PC-9 (cell line): Measurements from ENCODE around the gene CHD5. TPM values are rescaled to one million over a fixed set of nuclear protein-coding genes. Genes with fewer than 3 reads are reported as not detected.

Source experiments
- BruUV-seq: library from RNA; stranded (reverse); fragments of 400-500 nt; replicated peaks from 2 replicates; lab custom pipeline; 2021; lab: Mats Ljungman, UMichigan
- CTCF ChIA-PET: fragments of 300-600 bp; sonication (Branson Sonifier 250); formaldehyde crosslinking; loops from one replicate; lab custom pipeline; 2022; ENCODE audit warnings: antibody characterized with exemption; lab: Charles Lee
- POLR2A ChIA-PET: fragments of 300-600 bp; sonication (Branson Sonifier 250); formaldehyde crosslinking; loops from one replicate; lab custom pipeline; 2022; ENCODE audit warnings: antibody characterized with exemption; ENCODE audit not compliant: unreplicated experiment; lab: Charles Lee
- DNase-seq, 2 experiments: peaks; one replicate each; pipeline versions ENCODE4 v3.0.0 to v3.0.0-alpha.2; 2015 to 2022; ENCODE audit warnings: mixed read lengths in 1 of 2
- H2AFZ ChIP-seq: fragments of 200-600 bp; sonication (generic); 2 replicates; pipeline ENCODE4 v1.8.1; 2017; ENCODE audit warnings: antibody characterized with exemption
- H3F3A ChIP-seq: fragments of 200-600 bp; sonication (generic); 2 replicates; pipeline ENCODE4 v1.8.1; 2017; ENCODE audit warnings: antibody characterized with exemption, mild to moderate bottlenecking, low read depth; ENCODE audit not compliant: insufficient read depth
- H3K27ac ChIP-seq: fragments of 200-600 bp; sonication (generic); 2 replicates; pipeline ENCODE4 v1.6.1; 2016; ENCODE audit warnings: mixed run types
- H3K27me3 ChIP-seq: fragments of 200-600 bp; sonication (generic); 2 replicates; pipeline ENCODE4 v1.6.1; 2016; ENCODE audit warnings: low read depth, mixed run types; ENCODE audit not compliant: insufficient read depth
- H3K36me3 ChIP-seq: fragments of 200-600 bp; sonication (generic); 2 replicates; pipeline ENCODE4 v1.6.1; 2016; ENCODE audit warnings: low read depth, mixed run types
- H3K4me1 ChIP-seq: fragments of 200-600 bp; sonication (generic); replicated peaks from 2 replicates; pipeline ENCODE4 v1.6.1; 2016; ENCODE audit warnings: mixed run types; ENCODE audit not compliant: insufficient read depth
- H3K4me2 ChIP-seq: fragments of 200-600 bp; sonication (generic); 2 replicates; pipeline ENCODE4 v1.6.1; 2017; ENCODE audit warnings: mixed run types
- H3K4me3 ChIP-seq: fragments of 200-600 bp; sonication (generic); 2 replicates; pipeline ENCODE4 v1.6.1; 2016; ENCODE audit warnings: mixed run types
- H3K79me2 ChIP-seq: fragments of 200-600 bp; sonication (generic); 2 replicates; pipeline ENCODE4 v1.6.1; 2017; ENCODE audit warnings: low read depth, mixed run types
- H3K9me2 ChIP-seq: fragments of 200-600 bp; sonication (generic); 2 replicates; pipeline ENCODE4 v1.8.1; 2017; ENCODE audit warnings: mild to moderate bottlenecking; ENCODE audit not compliant: insufficient read depth
- H3K9me3 ChIP-seq: fragments of 200-600 bp; sonication (generic); 2 replicates; pipeline ENCODE4 v1.8.1; 2016; ENCODE audit warnings: low read depth; ENCODE audit not compliant: insufficient read depth
- H4K20me1 ChIP-seq: fragments of 200-600 bp; sonication (generic); 2 replicates; pipeline ENCODE4 v1.8.1; 2017; ENCODE audit not compliant: insufficient read depth
- EZH2 ChIP-seq: fragments of 200-600 bp; sonication (generic); IDR thresholded peaks from 2 replicates; pipeline ENCODE4 v1.8.0; 2017; ENCODE audit warnings: antibody characterized with exemption, low read depth
- intact Hi-C: fragments of 100-400 bp; cut with micrococcal nuclease; formaldehyde crosslinking; loops from one replicate; pipeline ENCODE4 v1.10.0; 2022; ENCODE audit not compliant: unreplicated experiment
- total RNA-seq: library from RNA; stranded (reverse); gene quantifications from 2 replicates; pipeline ENCODE4 v1.2.3, GENCODE V29; 2021
- TF ChIP-seq, protein P1 (sequence below): fragments of 200-600 bp; sonication (generic); conservative IDR thresholded peaks from 2 replicates; pipeline ENCODE4 v1.6.1; 2017; ENCODE audit warnings: mixed run types, antibody characterized with exemption, mild to moderate bottlenecking, moderate library complexity

Gene CHD5
- total RNA-seq, 1 experiment from 2014 or later: 0.50 TPM

GRCh38 chr1:6123083-6123482 is 57.0 kb downstream of the CHD5 start:
- no peak overlapping the region for H2AFZ ChIP-seq
- BruUV-seq: no TSS peak
- no peak overlapping the region for H3K27ac ChIP-seq
- H3K36me3 ChIP-seq: no peaks in the 10 kb centered on the region
- intact Hi-C loops: no loop called here
- no peaks in the 10 kb centered on the region for H3K27me3 ChIP-seq
- H3K79me2 ChIP-seq: no peaks in the 10 kb centered on the region
- no peak overlapping the region for H3K4me3 ChIP-seq
- no peaks in the 10 kb centered on the region for H3F3A ChIP-seq
- TF ChIP-seq, protein P1, sequence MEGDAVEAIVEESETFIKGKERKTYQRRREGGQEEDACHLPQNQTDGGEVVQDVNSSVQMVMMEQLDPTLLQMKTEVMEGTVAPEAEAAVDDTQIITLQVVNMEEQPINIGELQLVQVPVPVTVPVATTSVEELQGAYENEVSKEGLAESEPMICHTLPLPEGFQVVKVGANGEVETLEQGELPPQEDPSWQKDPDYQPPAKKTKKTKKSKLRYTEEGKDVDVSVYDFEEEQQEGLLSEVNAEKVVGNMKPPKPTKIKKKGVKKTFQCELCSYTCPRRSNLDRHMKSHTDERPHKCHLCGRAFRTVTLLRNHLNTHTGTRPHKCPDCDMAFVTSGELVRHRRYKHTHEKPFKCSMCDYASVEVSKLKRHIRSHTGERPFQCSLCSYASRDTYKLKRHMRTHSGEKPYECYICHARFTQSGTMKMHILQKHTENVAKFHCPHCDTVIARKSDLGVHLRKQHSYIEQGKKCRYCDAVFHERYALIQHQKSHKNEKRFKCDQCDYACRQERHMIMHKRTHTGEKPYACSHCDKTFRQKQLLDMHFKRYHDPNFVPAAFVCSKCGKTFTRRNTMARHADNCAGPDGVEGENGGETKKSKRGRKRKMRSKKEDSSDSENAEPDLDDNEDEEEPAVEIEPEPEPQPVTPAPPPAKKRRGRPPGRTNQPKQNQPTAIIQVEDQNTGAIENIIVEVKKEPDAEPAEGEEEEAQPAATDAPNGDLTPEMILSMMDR: no peak
- no peak for TF ChIP-seq EZH2
- H3K4me1 ChIP-seq: 0 out of 2 replicates have a peak, but pooled peaks cover 4% of the 10 kb centered on the region
- no peak for DNase-seq
- H4K20me1 ChIP-seq: no peaks in the 10 kb centered on the region
- H3K4me2 ChIP-seq: no peak overlapping the region
- POLR2A ChIA-PET: no interaction called here
- CTCF ChIA-PET: no interaction called here
- no peaks in the 10 kb centered on the region for H3K9me2 ChIP-seq
- no peaks in the 10 kb centered on the region for H3K9me3 ChIP-seq

DNA sequence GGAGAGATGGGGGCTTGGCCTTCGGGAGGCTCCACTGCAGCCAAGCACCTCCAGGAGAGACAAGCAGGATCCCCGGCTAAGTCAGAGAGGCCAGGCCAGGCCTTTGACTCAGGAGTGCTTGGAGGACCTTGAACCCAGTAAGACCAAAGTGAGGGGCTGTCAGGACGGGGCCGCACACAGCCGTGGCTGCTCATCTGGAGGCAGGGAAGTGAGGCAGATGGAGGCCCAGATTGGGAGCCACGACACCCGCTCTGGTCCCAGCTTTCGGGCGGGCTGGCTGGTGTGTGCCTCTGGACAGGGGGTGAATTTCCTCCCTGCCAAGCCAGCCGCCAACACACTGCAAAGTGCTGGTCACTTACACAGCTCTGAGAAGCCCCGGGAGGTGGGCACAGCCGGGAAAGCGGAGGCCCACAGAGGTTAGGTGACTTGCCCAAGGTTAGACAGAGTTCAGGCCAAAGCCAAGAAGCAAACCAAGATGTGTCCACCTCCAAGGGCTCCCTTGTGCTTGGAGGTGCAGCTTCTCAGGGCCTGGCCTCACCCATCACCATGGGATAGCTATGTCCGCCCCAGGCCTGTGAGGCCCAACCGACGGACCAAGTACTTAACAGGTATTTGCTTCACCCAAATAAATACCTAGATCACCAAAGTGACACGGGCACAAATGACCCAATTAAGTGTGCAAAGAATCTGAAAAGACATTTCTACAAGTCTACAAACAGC is 58.3 kb downstream of the CHD5 start:
- Histone ChIP-seq H3F3A (no peaks in the 10 kb centered on the region), H3K27ac (no peak overlapping the region), H3K79me2 (no peaks in the 10 kb centered on the region), H3K36me3 (no peaks in the 10 kb centered on the region), H3K9me3 (no peaks in the 10 kb centered on the region), H3K27me3 (no peaks in the 10 kb centered on the region), H4K20me1 (no peaks in the 10 kb centered on the region), H3K4me3 (no peak overlapping the region), H3K4me2 (no peak overlapping the region), H3K4me1 (0 out of 2 replicates have a peak, but pooled peaks cover 4% of the 10 kb centered on the region), H2AFZ (no peak overlapping the region), H3K9me2 (no peaks in the 10 kb centered on the region)
- POLR2A ChIA-PET: no interaction called here
- TF ChIP-seq, protein P1: no peak
- no peak for TF ChIP-seq EZH2
- intact Hi-C loops: no loop called here
- CTCF ChIA-PET: no interaction called here
- no peak for DNase-seq
- no TSS peak for BruUV-seq

DNA sequence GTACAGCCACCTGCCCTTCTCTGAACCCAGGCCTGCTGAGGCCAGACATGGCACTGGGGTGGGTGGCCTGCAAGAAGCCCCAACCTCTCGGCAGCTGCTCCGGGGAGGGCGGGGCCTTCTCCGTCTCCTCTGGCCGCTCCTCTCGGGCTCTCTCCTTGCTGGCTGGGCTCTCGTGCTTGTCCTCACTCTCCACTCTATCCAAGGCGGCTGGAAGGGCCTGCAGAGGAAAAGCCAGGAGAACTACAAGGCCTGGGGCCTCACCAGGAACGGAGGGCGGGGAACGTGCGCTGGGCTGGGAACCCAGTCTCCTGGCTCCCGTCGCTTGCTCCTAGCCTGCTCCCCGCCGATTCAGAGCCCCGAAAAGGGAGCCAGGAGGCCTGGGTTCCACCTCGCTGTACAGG is 59.1 kb downstream of the CHD5 start:
- Histone ChIP-seq H3K4me2 (no peak overlapping the region), H3K27me3 (no peaks in the 10 kb centered on the region), H4K20me1 (no peaks in the 10 kb centered on the region), H3F3A (no peaks in the 10 kb centered on the region), H3K9me2 (no peaks in the 10 kb centered on the region), H2AFZ (no peak overlapping the region), H3K79me2 (no peaks in the 10 kb centered on the region), H3K4me3 (no peak overlapping the region), H3K4me1 (peaks cover 12% of the 10 kb centered on the region; the same call in 1 of the 2 replicates), H3K36me3 (no peaks in the 10 kb centered on the region), H3K27ac (no peak overlapping the region), H3K9me3 (no peaks in the 10 kb centered on the region)
- no TSS peak for BruUV-seq
- no peak for DNase-seq
- TF ChIP-seq, protein P1: no peak
- ChIA-PET POLR2A (no interaction called here), CTCF (no interaction called here)
- intact Hi-C loops: no loop called here
